Fibroblast of skin of right biceps (primary cell): Measurements from ENCODE around the gene PALD1.

Source experiments
- DNase-seq: peaks from one replicate; pipeline ENCODE4 v3.0.0-alpha.2; 2013

PALD1 gene

GRCh38 chr10:70478191-70479164 is at the start of gene PALD1:
Gene PALD1 (plus strand): TSS chr10:70478767. CDS start chr10:70525952, 47,185 bp downstream.
- peak; percentile 62 for DNase-seq

- DNase-seq, result no peak
These were observed 47.8 kb upstream of the PALD1 start for GRCh38 chr10:70430493-70431445.

DNA sequence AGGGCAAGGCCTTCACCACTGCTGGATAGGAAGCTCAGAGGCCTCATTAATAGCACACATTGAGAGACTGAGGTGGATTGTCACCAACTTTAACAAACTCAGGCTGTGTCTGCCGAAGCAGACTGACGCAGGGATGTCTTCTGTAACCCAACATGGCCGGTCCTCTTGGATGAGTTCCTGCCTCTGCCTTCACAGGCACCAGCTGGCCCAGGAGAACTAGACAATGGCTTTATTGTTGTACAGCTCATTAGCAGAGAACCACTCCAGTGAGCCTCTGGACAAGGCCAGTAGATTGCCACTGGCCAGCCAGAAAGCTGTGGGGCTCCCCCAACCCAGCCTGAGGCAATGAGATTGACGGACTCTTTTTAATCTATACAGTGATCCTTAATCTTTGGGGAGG is 46.5 kb upstream of the PALD1 start:
- no peak for DNase-seq

GRCh38 chr10:70432561-70433263 is 45.9 kb upstream of the PALD1 start:
- no peak for DNase-seq

GRCh38 chr10:70433581-70434280 is 44.8 kb upstream of the PALD1 start:
- DNase-seq, result peak; percentile 62

DNA sequence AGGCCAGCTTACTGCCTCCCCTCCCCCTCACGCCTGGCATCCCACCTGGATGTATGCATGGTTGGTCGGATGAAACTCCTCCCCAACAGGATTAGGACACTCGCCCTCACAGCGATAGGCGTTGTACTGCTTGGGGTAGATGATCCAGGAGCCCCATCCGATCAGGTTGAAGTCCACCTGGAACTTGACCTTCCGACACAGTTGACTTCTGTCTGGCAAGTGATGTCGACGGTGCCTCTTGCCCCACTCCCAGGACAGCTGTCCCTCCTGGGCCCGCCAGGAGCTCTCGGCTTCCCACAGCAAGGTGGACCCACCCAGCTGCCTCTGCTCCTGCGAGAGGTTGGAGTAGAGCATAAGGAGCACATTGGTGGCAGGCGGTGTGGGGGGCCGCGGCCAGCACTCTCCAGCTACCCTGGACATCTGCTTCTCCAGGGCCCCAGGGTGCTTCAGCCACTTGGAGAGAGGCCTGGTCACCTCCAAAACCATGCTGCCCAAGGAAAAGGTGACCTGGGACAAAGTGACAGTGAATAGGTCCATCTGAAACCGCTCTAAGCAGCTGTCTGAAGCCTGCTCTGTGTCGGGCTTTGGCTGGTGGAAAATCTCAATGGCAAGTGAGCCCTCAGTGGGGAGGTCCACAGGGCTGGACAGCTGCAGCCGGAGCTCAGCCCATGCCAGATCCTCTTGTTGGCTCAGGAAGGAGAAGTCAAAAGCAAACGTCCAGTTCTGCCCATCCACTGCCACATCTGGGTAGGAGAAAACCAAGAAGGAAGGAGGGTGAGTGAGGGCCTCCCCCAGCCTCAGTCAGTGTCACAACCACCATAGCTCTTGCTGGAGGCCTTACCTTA is 43.1 kb upstream of the PALD1 start:
- no peak for DNase-seq

DNA sequence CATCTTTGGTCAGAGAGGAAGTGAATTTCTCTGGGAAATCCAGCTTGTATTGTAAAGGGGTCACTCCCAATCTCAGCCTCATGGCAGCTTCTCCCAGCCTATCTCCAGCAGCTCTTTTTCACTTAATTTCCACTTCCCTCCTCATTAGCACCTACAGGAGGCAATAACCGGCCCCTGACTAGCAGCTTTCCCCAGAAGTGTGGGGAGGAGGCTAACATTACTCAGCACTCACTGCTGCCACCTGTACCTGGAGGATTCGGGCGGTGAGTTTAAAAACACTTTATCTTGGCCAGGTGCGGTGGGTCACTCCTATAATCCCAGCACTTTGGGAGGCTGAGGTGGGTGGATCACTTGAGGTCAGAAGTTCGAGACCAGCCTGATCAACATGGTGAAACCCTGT is 40.8 kb upstream of the PALD1 start:
- DNase-seq, result no peak

- DNase-seq, result no peak
These were observed 38.0 kb upstream of the PALD1 start for GRCh38 chr10:70440296-70441160.

DNA sequence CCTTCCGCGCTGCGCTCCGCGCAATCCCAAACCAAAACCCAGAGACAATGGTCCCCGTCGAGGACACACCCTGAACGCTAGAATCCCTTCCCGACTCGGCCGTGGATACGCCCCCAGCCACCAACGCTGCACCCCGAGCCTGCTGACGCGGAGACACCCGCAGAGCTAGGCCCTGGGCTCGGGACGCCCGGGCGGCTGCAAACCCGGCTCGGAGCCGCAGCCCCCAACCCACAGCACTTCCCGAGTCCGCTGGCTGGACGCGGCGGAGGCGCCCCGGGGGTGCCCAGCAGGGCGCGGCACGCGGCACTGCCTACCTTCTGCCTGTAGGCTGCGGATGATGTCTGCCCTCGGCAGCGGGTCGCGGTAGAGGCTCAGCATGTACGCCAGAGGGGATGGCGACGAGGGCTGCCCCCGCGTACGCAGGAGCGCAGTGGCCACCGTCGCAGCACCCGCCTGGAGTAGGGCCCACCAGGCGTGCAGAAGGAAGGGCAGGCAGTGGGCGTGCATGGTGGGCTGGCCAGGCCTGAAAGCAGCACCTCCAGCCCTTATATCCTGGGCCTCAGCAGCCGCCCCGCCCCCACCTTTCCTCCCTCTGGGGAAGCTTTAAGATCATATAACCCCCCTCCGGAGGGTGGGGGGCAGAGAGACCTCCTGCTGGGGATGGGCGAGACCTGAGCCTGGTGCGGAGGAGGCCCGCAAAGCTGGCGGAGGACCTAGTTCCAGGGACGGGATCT is 37.2 kb upstream of the PALD1 start, which contains the start of gene NODAL:
Gene NODAL, minus strand, starts transcription at position 521 of the 734 bp plus-strand sequence. Its CDS starts 14 bp downstream, at position 507.
- no peak for DNase-seq

GRCh38 chr10:70441895-70442309 is 36.7 kb upstream of the PALD1 start:
- DNase-seq, result no peak

- DNase-seq, result no peak
These were observed 36.1 kb upstream of the PALD1 start for GRCh38 chr10:70442332-70442988.

- no peak for DNase-seq
These were observed 33.8 kb upstream of the PALD1 start for GRCh38 chr10:70444744-70445143.

DNA sequence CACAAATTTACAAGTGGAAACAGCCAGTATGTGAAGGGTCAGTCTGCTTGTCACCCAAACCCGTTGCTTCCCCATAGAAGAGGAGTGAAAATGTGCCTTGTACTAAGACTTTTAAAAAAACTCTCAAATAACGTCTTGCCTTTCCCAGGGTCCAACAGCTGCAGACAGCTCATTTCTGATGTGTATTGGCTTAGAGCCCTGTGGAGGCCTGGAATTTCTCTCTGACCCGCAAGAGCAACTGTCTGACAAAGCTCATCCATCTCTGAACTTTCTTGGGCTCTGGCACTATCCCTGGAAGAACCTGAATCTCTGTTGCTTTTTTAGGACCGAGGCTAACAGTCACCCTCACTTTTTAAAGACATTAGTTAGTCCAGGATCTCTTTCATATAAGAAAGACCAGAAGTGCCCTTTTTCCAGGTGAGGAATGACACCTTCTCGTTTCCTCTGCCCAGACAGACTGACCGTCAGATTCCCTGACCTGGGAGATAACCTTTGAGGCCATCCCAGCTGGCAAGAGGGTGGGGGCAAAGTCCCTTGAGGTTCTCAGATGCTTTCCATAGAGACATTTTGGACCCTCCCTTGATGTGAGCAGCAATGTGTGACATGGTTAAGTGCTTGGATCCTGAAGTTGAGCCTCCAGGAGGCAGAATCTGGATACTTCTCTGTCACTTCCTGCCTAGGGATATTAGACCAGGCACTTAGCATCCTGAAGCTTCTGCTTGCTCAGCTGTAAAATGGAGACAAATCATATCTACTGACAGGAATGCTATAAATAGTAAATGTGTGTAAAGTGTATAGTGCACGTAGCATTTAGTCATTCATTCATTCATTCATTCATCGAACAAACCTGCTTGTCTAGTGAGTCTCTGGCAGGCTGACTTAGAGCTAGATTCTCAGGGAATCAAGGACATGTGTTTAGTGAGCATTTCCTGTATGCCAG is 32.6 kb upstream of the PALD1 start:
- peak; percentile 61 for DNase-seq

DNA sequence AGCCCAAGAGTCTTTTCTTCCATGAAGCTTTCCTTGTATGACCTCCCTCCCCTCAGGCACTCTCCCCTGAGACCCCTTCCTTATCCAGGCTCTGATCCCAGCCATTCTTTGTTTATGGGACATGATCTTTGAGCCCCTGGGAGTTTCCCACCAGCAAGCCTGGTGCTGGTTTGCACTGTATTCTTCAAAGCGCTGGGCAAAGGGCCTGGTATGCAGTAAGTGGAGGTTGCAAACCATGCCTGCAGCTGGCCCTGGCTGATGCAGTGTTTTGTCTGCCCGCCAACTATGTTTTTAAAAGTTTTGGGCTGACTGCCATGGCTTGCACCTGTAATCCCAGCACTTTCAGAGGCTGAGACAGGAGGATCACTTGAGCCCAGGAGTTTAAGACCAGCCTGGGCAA is 30.3 kb upstream of the PALD1 start:
- no peak for DNase-seq

DNA sequence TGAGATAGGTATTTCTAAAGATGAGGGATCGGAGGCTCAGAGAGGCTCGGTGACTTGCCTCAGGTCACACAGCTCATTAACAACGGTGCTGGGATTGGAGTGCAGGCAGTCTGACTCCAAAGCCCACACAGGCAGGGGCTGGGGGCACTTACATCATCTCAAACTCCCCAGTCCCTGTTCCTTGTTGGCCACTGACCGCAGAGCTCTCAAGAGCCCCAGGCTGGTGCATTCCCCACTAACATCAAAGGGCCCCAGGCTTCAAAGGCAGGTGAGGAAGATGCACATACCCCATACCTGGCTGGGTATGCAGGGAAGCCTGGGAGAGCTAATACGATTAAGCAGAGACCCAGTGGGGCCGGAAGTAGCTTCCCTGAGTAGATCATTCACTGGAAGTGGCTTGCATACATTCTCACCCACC is 23.3 kb upstream of the PALD1 start:
- no peak for DNase-seq

DNA sequence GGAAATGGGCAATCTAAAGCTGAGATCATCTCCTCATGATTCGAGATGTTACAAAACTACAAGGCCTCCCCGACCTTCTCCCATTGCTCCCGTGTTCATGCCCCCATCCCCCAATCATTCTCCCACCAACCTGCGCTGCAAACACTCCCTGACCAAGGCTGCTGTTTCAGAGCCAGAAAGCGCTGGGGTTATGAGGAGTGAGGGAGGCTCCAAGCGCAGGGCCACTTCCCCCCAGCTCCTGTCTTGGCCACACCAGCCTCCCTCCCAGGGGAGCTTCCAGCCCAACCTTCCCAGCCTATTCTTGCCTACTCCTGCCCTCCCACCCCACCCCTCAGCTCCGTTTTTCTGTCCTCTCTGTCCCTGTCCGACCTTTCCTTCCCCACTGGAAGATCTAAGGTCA is 22.4 kb upstream of the PALD1 start:
- no peak for DNase-seq

- DNase-seq, result no peak
These were observed 20.7 kb upstream of the PALD1 start for GRCh38 chr10:70457759-70458305.
